ENCODE results near the gene STARD10.

The STARD10 gene

GRCh38 chr11:72704783-72705265, 89.0 kb downstream of the STARD10 start:
- DNase-seq, result no peak
